22Rv1 (cell line): Measurements from ENCODE around the gene SYNDIG1.

ENCODE experiments used
- H3K27ac ChIP-seq: fragments of 450-650 bp; 2 replicates; pipeline ENCODE4 v1.5.1; 2017
- CTCF ChIP-seq: fragments of 450-650 bp; IDR thresholded peaks from 2 replicates; pipeline ENCODE4 v1.5.1; 2017; ENCODE audit warnings: mild to moderate bottlenecking
- ZFX ChIP-seq: fragments of 450-650 bp; IDR thresholded peaks from 2 replicates; pipeline ENCODE4 v1.6.1; 2017; ENCODE audit warnings: antibody characterized with exemption, borderline replicate concordance

The SYNDIG1 gene

GRCh38 chr20:24640276-24640675, 170.8 kb downstream of the SYNDIG1 start:
- TF ChIP-seq CTCF (no peak), ZFX (no peak)
- H3K27ac ChIP-seq = no peak overlapping the region

GRCh38 chr20:24640686-24641085, 171.3 kb downstream of the SYNDIG1 start:
- TF ChIP-seq ZFX (no peak), CTCF (no peak)
- no peak overlapping the region for H3K27ac ChIP-seq

- H3K27ac ChIP-seq = no peak overlapping the region
- TF ChIP-seq ZFX = no peak
- no peak for TF ChIP-seq CTCF
Measured at GRCh38 chr20:24643731-24644626, 174.6 kb downstream of the SYNDIG1 start.

GRCh38 chr20:24646321-24646720, 176.9 kb downstream of the SYNDIG1 start:
- TF ChIP-seq CTCF = no peak
- no peak for TF ChIP-seq ZFX
- H3K27ac ChIP-seq = no peak overlapping the region

GRCh38 chr20:24647713-24648112, 178.3 kb downstream of the SYNDIG1 start:
- no peak overlapping the region for H3K27ac ChIP-seq
- TF ChIP-seq CTCF (no peak), ZFX (no peak)

- H3K27ac ChIP-seq = no peak overlapping the region
Measured at GRCh38 chr20:24648481-24648880, 179.1 kb downstream of the SYNDIG1 start.

More at GRCh38 chr20:24648481-24648880, 179.1 kb downstream of the SYNDIG1 start:
- no peak for TF ChIP-seq CTCF
- TF ChIP-seq ZFX = no peak
